ENCODE data around the gene PRRT1. TPM values are rescaled to one million over a fixed set of nuclear protein-coding genes. Genes with fewer than 3 reads are reported as not detected.

Gene PRRT1
- total and polyA plus RNA-seq, 2 of the 4 experiments (the other 2 are of a cell fraction) = 0.99 TPM; not detected in 1

DNA sequence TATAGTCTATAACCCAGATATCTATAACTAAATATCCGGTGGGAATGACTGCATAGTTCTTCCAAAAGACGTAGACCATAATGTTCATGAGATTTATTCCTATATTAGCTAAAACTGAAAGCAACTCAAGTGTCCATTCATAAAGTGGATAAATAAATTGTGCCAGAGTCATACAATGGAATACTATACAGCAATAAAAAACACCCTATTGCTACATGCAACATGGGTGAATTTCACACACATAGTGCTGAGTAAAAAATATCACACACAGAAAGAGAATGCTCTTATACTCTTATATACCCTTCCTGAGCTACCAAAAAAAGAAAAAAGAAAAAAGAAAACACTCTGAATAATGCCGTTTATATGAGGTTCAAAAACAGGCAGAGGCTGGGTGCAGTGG lies 49.5 kb downstream of the PRRT1 start:
- H3K27ac ChIP-seq (ENCODE audit: insufficient read depth, low read length) = no peak overlapping the region
- no peak overlapping the region for H3K23ac ChIP-seq (ENCODE audit: low read depth, low read length)
- peaks cover 27% of the 10 kb centered on the region for H3K27me3 ChIP-seq (ENCODE audit: control insufficient read depth, insufficient read depth, low read length)
- no peak overlapping the region for H3K9ac ChIP-seq (ENCODE audit: low read depth, low read length)
- H3K4me3 ChIP-seq (ENCODE audit: insufficient read depth, low read depth, low read length) = no peak overlapping the region
- H3K14ac ChIP-seq (replicated peaks; ENCODE audit: low read depth, low read length) = no peak overlapping the region
- no peak overlapping the region for H3K18ac ChIP-seq (ENCODE audit: low read depth, low read length)
- no peak overlapping the region for H3K56ac ChIP-seq (ENCODE audit: extremely low read depth, insufficient read depth, low read length)
- ChIA-PET POLR2A (ENCODE audit: unreplicated experiment) (no interaction called here), CTCF (interaction anchor here (1.2 to 1.5 kb wide), 2 partner anchors 8 to 12 kb away, joined by 3 to 4 read pairs; no protein-coding TSS in a partner anchor)
- H3K36me3 ChIP-seq (ENCODE audit: control insufficient read depth, insufficient read depth, low read length) = no peaks in the 10 kb centered on the region
- no peak overlapping the region for H2BK120ac ChIP-seq (ENCODE audit: low read depth, low read length)
- H4K91ac ChIP-seq (ENCODE audit: insufficient read depth, low read depth, low read length) = no peak overlapping the region
- H4K20me1 ChIP-seq (ENCODE audit: insufficient read depth, low read length) = peaks cover 3% of the 10 kb centered on the region; the same call in 1 of the 2 replicates
- DNase-seq = no peak
- intact Hi-C loops (cut with micrococcal nuclease) = no loop called here
- H3K9me3 ChIP-seq (ENCODE audit: control insufficient read depth, insufficient read depth, low read length) = no peaks in the 10 kb centered on the region
- H2BK5ac ChIP-seq (ENCODE audit: low read depth, low read length, poor library complexity, severe bottlenecking) = no peak overlapping the region
- H2AK9ac ChIP-seq (replicated peaks; ENCODE audit: low read depth, low read length, poor library complexity) = no peak overlapping the region
- H2AK5ac ChIP-seq (ENCODE audit: low read depth, low read length) = no peak overlapping the region
- H3K4me2 ChIP-seq (ENCODE audit: low read depth, low read length) = no peak overlapping the region
- no peak for ATAC-seq (ENCODE audit: low read depth)
- no peak for TF ChIP-seq CEBPB (IDR thresholded peaks at IDR 0.05; ENCODE audit: low read depth, low read length)
- no peak for TF ChIP-seq RFX5 (IDR thresholded peaks at IDR 0.05; ENCODE audit: low read depth, low read length)
- TF ChIP-seq RCOR1 (IDR thresholded peaks at IDR 0.05; ENCODE audit: insufficient replicate concordance, low read length) = no peak
- no peak for TF ChIP-seq MXI1 (IDR thresholded peaks at IDR 0.05; ENCODE audit: borderline replicate concordance, low read depth, low read length)
- TF ChIP-seq, protein P1, sequence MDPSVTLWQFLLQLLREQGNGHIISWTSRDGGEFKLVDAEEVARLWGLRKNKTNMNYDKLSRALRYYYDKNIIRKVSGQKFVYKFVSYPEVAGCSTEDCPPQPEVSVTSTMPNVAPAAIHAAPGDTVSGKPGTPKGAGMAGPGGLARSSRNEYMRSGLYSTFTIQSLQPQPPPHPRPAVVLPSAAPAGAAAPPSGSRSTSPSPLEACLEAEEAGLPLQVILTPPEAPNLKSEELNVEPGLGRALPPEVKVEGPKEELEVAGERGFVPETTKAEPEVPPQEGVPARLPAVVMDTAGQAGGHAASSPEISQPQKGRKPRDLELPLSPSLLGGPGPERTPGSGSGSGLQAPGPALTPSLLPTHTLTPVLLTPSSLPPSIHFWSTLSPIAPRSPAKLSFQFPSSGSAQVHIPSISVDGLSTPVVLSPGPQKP (IDR thresholded peaks at IDR 0.05; ENCODE audit: borderline replicate concordance, low read depth, low read length) = no peak
- TF ChIP-seq SMC3 (IDR thresholded peaks at IDR 0.05; ENCODE audit: low read depth, low read length) = no peak
- no peak for TF ChIP-seq CHD1 (IDR thresholded peaks at IDR 0.05; ENCODE audit: low read depth, low read length)
- TF ChIP-seq, protein P2, sequence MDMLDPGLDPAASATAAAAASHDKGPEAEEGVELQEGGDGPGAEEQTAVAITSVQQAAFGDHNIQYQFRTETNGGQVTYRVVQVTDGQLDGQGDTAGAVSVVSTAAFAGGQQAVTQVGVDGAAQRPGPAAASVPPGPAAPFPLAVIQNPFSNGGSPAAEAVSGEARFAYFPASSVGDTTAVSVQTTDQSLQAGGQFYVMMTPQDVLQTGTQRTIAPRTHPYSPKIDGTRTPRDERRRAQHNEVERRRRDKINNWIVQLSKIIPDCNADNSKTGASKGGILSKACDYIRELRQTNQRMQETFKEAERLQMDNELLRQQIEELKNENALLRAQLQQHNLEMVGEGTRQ (IDR thresholded peaks at IDR 0.05; ENCODE audit: low read depth, low read length) = no peak
- TF ChIP-seq FOS (IDR thresholded peaks at IDR 0.05; ENCODE audit: low read depth, low read length) = no peak
- no peak for TF ChIP-seq RAD21 (IDR thresholded peaks at IDR 0.05; ENCODE audit: low read length)
- no peak for TF ChIP-seq MAFK (IDR thresholded peaks at IDR 0.05; ENCODE audit: low read depth, low read length)
- TF ChIP-seq POLR2A (IDR thresholded peaks at IDR 0.05; ENCODE audit: low read depth, low read length) = no peak
- WGBS, 2 experiments (ENCODE audit: extremely low coverage in 2 of 2, insufficient read length in 1 of 2) = no CpG with 5 or more reads among the region's 3 CpGs
- H3K79me1 ChIP-seq (ENCODE audit: low read depth in 1 of 2, low read length in 2 of 2) = no peaks in the 10 kb centered on the region
- H2BK15ac ChIP-seq (ENCODE audit: low read depth, low read length) = no peak overlapping the region
- H3K9me1 ChIP-seq (ENCODE audit: insufficient read depth, low read length) = peaks cover 3% of the 10 kb centered on the region; the same call in 1 of the 2 replicates
- H4K5ac ChIP-seq (ENCODE audit: low read depth, low read length) = no peak overlapping the region
- no peak overlapping the region for H2BK20ac ChIP-seq (ENCODE audit: low read depth, low read length)
- no peak overlapping the region for H3K4ac ChIP-seq (ENCODE audit: low read depth, low read length)
- BruUV-seq (replicated peaks) = no TSS peak
- dilution Hi-C loops (cut with HindIII; ENCODE audit: low sequenced_read_pairs, unreplicated experiment) = no loop called here
- H4K8ac ChIP-seq (ENCODE audit: low read depth in 2 of 2, low read length in 2 of 2) = no peak overlapping the region
- H2AFZ ChIP-seq (replicated peaks; ENCODE audit: low read length, poor library complexity) = no peak overlapping the region
- in situ Hi-C loops (cut with MboI; ENCODE audit: low sequenced_read_pairs) = no loop called here
- peaks cover 5% of the 10 kb centered on the region; the same call in 1 of the 2 replicates for H3K4me1 ChIP-seq (ENCODE audit: control insufficient read depth, insufficient read depth, low read length)

All from IMR-90 (cell line).